Transverse colon (tissue), 4 donors: ENCODE measurements around the gene IFT74. TPM values are rescaled to one million over a fixed set of nuclear protein-coding genes. Genes with fewer than 3 reads are reported as not detected.

Source experiments
- DNase-seq: peaks from one replicate; pipeline ENCODE4 v3.0.0-alpha.2; 2019
- H3K27ac ChIP-seq, 4 donors: fragments of 200-600 bp; sonication (generic); 2 replicates each; pipeline ENCODE4 v1.5.1; 2016 to 2018; ENCODE audit warnings: inconsistent platforms in 4 of 4
- H3K27me3 ChIP-seq: fragments of 200-600 bp; sonication (generic); 2 replicates; pipeline ENCODE4 v1.5.1; 2017; ENCODE audit warnings: inconsistent platforms
- H3K36me3 ChIP-seq, 4 donors: fragments of 200-600 bp; sonication (generic); 2 replicates each; pipeline ENCODE4 v1.5.1; 2017 to 2019; ENCODE audit warnings: inconsistent platforms in 4 of 4
- H3K4me1 ChIP-seq, 4 donors: fragments of 200-600 bp; sonication (generic); 2 replicates each; pipeline ENCODE4 v1.5.1; 2017 to 2020; ENCODE audit warnings: inconsistent platforms in 4 of 4
- H3K4me3 ChIP-seq, 4 donors: fragments of 200-600 bp; sonication (generic); 1 replicate in 1 of 4; 2 replicates in 3 of 4; pipeline versions ENCODE4 v1.5.1 to v1.6.1; 2017 to 2019; ENCODE audit warnings: inconsistent platforms in 4 of 4
- H3K9me3 ChIP-seq, 2 donors: fragments of 200-600 bp; sonication (generic); 2 replicates each; pipeline ENCODE4 v1.5.1; 2017 to 2019; ENCODE audit warnings: inconsistent platforms in 2 of 2
- CTCF ChIP-seq, 5 experiments: fragments of 200-600 bp in 3 of 5; fragments of 450-650 bp in 2 of 5; sonication (generic) in 3 of 5; IDR thresholded peaks; 1 replicate in 2 of 5; 2 replicates in 3 of 5; pipeline ENCODE4 v1.5.1; 2016 to 2017; ENCODE audit warnings: antibody characterized with exemption in 5 of 5, inconsistent platforms in 3 of 5, mild to moderate bottlenecking in 2 of 5, moderate library complexity in 1 of 5
- EP300 ChIP-seq: sonication (generic); formaldehyde crosslinking; IDR thresholded peaks from one replicate; pipeline ENCODE4 v1.6.1; 2017; ENCODE audit warnings: antibody characterized with exemption, low read depth
- POLR2A ChIP-seq: fragments of 450-650 bp; IDR thresholded peaks from one replicate; pipeline ENCODE4 v1.6.1; 2016; ENCODE audit warnings: antibody characterized with exemption, mild to moderate bottlenecking, moderate library complexity
- POLR2AphosphoS5 ChIP-seq, 3 donors: sonication (generic); formaldehyde crosslinking; IDR thresholded peaks; one replicate each; pipeline ENCODE4 v1.6.1; 2016; ENCODE audit warnings: antibody characterized with exemption in 3 of 3
- WGBS, 2 donors: methylation state at CpG; one replicate each; pipeline ENCODE4 v1.1.5; 2018; ENCODE audit warnings: low coverage in 1 of 2; 5-methylcytosine and 5-hydroxymethylcytosine counted together
- in situ Hi-C, 4 donors: fragments of 200-750 bp; cut with MboI; loops; one replicate each; pipeline versions ENCODE4 v1.15.0 to v1.15.1; 2017; ENCODE audit warnings: low sequenced_read_pairs in 3 of 4, low pct_ligation_motif_present in 1 of 4, low pct_unique_long_range_greater_than_20kb in 1 of 4
- intact Hi-C: fragments of 100-400 bp; cut with DNase I; formaldehyde crosslinking; loops from one replicate; pipeline ENCODE4 v1.15.1; 2023; ENCODE audit warnings: low total_unique reads
- total RNA-seq, 4 donors: library from RNA; depleted of rRNA; stranded (reverse); fragments of >200 nt; gene quantifications; one replicate each; pipeline ENCODE4 v1.1.0, GENCODE V29; 2016

The IFT74 gene
- total RNA-seq, 4 donors from 2014 or later = 1.9 to 14.3 (median 9.0) TPM

- intact Hi-C loops (no loop called here), in situ Hi-C loops (no loop called here)
- no peak for TF ChIP-seq CTCF (IDR thresholded peaks at IDR 0.05)
- no peak for TF ChIP-seq POLR2AphosphoS5 (IDR thresholded peaks at IDR 0.05)
- no peak for TF ChIP-seq EP300
- TF ChIP-seq POLR2A = no peak
- peaks cover 0 to 15% (median 0%) of the 10 kb centered on the region in 4 donors for H3K4me1 ChIP-seq
- peak overlapping the region in 3 of 4 donors; percentile 34 to 63 (median 55) for H3K27ac ChIP-seq
- no peaks in the 10 kb centered on the region for H3K27me3 ChIP-seq
- peaks cover 0 to 4% (median 0%) of the 10 kb centered on the region in 4 donors for H3K36me3 ChIP-seq
- 76 to 100% methylated on average over 1 of the region's 1 CpG for WGBS, 2 donors
- DNase-seq = no peak
- H3K9me3 ChIP-seq = no peaks in the 10 kb centered on the region
- no peak overlapping the region for H3K4me3 ChIP-seq
These were observed 97.9 kb downstream of the IFT74 start for GRCh38 chr9:27054125-27054524.

GRCh38 chr9:27054841-27055240 lies 98.6 kb downstream of the IFT74 start:
- Histone ChIP-seq H3K9me3 (no peaks in the 10 kb centered on the region), H3K27me3 (no peaks in the 10 kb centered on the region), H3K36me3 (peaks cover 0 to 4% (median 0%) of the 10 kb centered on the region in 4 donors), H3K27ac (peak overlapping the region in 3 of 4 donors; percentile 34 to 63 (median 55)), H3K4me1 (peaks cover 0 to 17% (median 1%) of the 10 kb centered on the region in 4 donors), H3K4me3 (no peak overlapping the region)
- TF ChIP-seq POLR2AphosphoS5 (IDR thresholded peaks at IDR 0.05) (no peak), CTCF (IDR thresholded peaks at IDR 0.05) (no peak), EP300 (no peak), POLR2A (no peak)
- in situ Hi-C loops (no loop called here), intact Hi-C loops (no loop called here)
- no peak for DNase-seq

GRCh38 chr9:27059412-27059811 lies 103.2 kb downstream of the IFT74 start:
- Histone ChIP-seq H3K4me3 (no peak overlapping the region), H3K27me3 (no peaks in the 10 kb centered on the region), H3K27ac (no peak overlapping the region), H3K9me3 (no peaks in the 10 kb centered on the region), H3K36me3 (peaks cover 0 to 4% (median 0%) of the 10 kb centered on the region in 4 donors), H3K4me1 (peaks cover 0 to 15% (median 3%) of the 10 kb centered on the region in 4 donors)
- no peak for DNase-seq
- intact Hi-C loops = no loop called here
- 78 to 84% methylated on average over 1 of the region's 1 CpG for WGBS, 2 donors
- in situ Hi-C loops = no loop called here
- TF ChIP-seq POLR2A = no peak
- no peak for TF ChIP-seq CTCF (IDR thresholded peaks at IDR 0.05)
- no peak for TF ChIP-seq POLR2AphosphoS5 (IDR thresholded peaks at IDR 0.05)
- TF ChIP-seq EP300 = no peak

GRCh38 chr9:27059907-27060306 lies 103.7 kb downstream of the IFT74 start:
- no peak for TF ChIP-seq EP300
- no peak for TF ChIP-seq CTCF (IDR thresholded peaks at IDR 0.05)
- TF ChIP-seq POLR2AphosphoS5 (IDR thresholded peaks at IDR 0.05) = no peak
- peaks cover 0 to 4% (median 0%) of the 10 kb centered on the region in 4 donors for H3K36me3 ChIP-seq
- intact Hi-C loops (no loop called here), in situ Hi-C loops (no loop called here)
- H3K4me3 ChIP-seq = no peak overlapping the region
- H3K4me1 ChIP-seq = peaks cover 0 to 10% (median 3%) of the 10 kb centered on the region in 4 donors
- H3K27ac ChIP-seq = peak overlapping the region in 1 of 4 donors; percentile 12
- H3K27me3 ChIP-seq = no peaks in the 10 kb centered on the region
- no peaks in the 10 kb centered on the region for H3K9me3 ChIP-seq
- DNase-seq = no peak
